GM12872 (cell line): ENCODE results near the gene HS6ST1.

Experiments used
- CTCF ChIP-seq: IDR thresholded peaks from 3 replicates; pipeline ENCODE4 v1.5.1; 2011; ENCODE audit warnings: low read depth, mild to moderate bottlenecking, low read length, moderate library complexity; ENCODE audit not compliant: insufficient read depth

Gene HS6ST1

GRCh38 chr2:128282976-128283810 is 35.5 kb downstream of the HS6ST1 start:
- TF ChIP-seq CTCF = no peak

- no peak for TF ChIP-seq CTCF
Observed at GRCh38 chr2:128282246-128282975, 36.3 kb downstream of the HS6ST1 start.

GRCh38 chr2:128281852-128282245 is 36.8 kb downstream of the HS6ST1 start:
- no peak for TF ChIP-seq CTCF

- TF ChIP-seq CTCF = no peak
Observed at GRCh38 chr2:128280901-128281321, 37.8 kb downstream of the HS6ST1 start.

- TF ChIP-seq CTCF = no peak
Observed at GRCh38 chr2:128280158-128280871, 38.4 kb downstream of the HS6ST1 start.

GRCh38 chr2:128279786-128280157 is 38.9 kb downstream of the HS6ST1 start:
- no peak for TF ChIP-seq CTCF

- no peak for TF ChIP-seq CTCF
Observed at GRCh38 chr2:128279009-128279408, 39.7 kb downstream of the HS6ST1 start.
